H9 (cell line): ENCODE data around the gene CCDC154. TPM values are rescaled to one million over a fixed set of nuclear protein-coding genes. Genes with fewer than 3 reads are reported as not detected.
A peak's percentile ranks its signal among the peaks of the same experiment; 100 is the strongest.

Experiments used
- DNase-seq: peaks from one replicate; pipeline ENCODE4 v3.0.0-alpha.2; 2017
- H2AFZ ChIP-seq: one replicate; pipeline ENCODE4 v1.6.1; 2013; ENCODE audit warnings: mild to moderate bottlenecking, low read length, control low read depth, moderate library complexity
- H2AK5ac ChIP-seq: 2 replicates; pipeline ENCODE4 v1.6.1; 2013; ENCODE audit warnings: low read length, control low read depth, mixed read lengths; ENCODE audit not compliant: insufficient read length
- H2BK120ac ChIP-seq: one replicate; pipeline ENCODE4 v1.6.1; 2013; ENCODE audit warnings: low read depth, mild to moderate bottlenecking, low read length, control low read depth, inconsistent platforms; ENCODE audit not compliant: poor library complexity, severe bottlenecking
- H2BK12ac ChIP-seq: 2 replicates; pipeline ENCODE4 v1.6.1; 2013; ENCODE audit warnings: low read length, control low read depth, mixed read lengths, low read depth; ENCODE audit not compliant: insufficient read length
- H2BK15ac ChIP-seq: 2 replicates; pipeline ENCODE4 v1.6.1; 2013; ENCODE audit warnings: low read depth, low read length, control low read depth
- H2BK20ac ChIP-seq: one replicate; pipeline ENCODE4 v1.6.1; 2013; ENCODE audit warnings: low read depth, mild to moderate bottlenecking, low read length, control low read depth, inconsistent platforms; ENCODE audit not compliant: poor library complexity, severe bottlenecking
- H2BK5ac ChIP-seq: 2 replicates; pipeline ENCODE4 v1.6.1; 2013; ENCODE audit warnings: low read length, control low read depth, mixed read lengths; ENCODE audit not compliant: insufficient read length
- H3K14ac ChIP-seq: 2 replicates; pipeline ENCODE4 v1.6.1; 2013; ENCODE audit warnings: low read length, control low read depth; ENCODE audit not compliant: insufficient read depth
- H3K18ac ChIP-seq: 2 replicates; pipeline ENCODE4 v1.6.1; 2013; ENCODE audit warnings: low read depth, mild to moderate bottlenecking, mixed read lengths, low read length, control low read depth; ENCODE audit not compliant: insufficient read length
- H3K23ac ChIP-seq: 2 replicates; pipeline ENCODE4 v1.6.1; 2013; ENCODE audit warnings: low read length, control low read depth, mixed read lengths, low read depth; ENCODE audit not compliant: insufficient read length
- H3K23me2 ChIP-seq: 2 replicates; pipeline ENCODE4 v1.6.1; 2013; ENCODE audit warnings: low read depth, mild to moderate bottlenecking, mixed read lengths, low read length, control low read depth; ENCODE audit not compliant: insufficient read length, poor library complexity, severe bottlenecking
- H3K27ac ChIP-seq: 2 replicates; pipeline ENCODE4 v1.5.1; 2013; ENCODE audit warnings: low read length, control low read depth, mixed read lengths, low read depth; ENCODE audit not compliant: insufficient read length
- H3K27me3 ChIP-seq: 2 replicates; pipeline ENCODE4 v1.6.1; 2013; ENCODE audit warnings: low read length, control low read depth, inconsistent platforms; ENCODE audit not compliant: insufficient read depth
- H3K4ac ChIP-seq: 2 replicates; pipeline ENCODE4 v1.6.1; 2013; ENCODE audit warnings: low read depth, mild to moderate bottlenecking, control low read depth, inconsistent platforms, low read length, moderate library complexity
- H3K4me1 ChIP-seq: 2 replicates; pipeline ENCODE4 v1.6.1; 2013; ENCODE audit warnings: low read length, control low read depth, inconsistent platforms; ENCODE audit not compliant: insufficient read depth
- H3K4me2 ChIP-seq: 2 replicates; pipeline ENCODE4 v1.6.1; 2013; ENCODE audit warnings: low read length, control low read depth, mixed read lengths; ENCODE audit not compliant: insufficient read length, insufficient read depth
- H3K56ac ChIP-seq: 2 replicates; pipeline ENCODE4 v1.6.1; 2013; ENCODE audit warnings: low read depth, mild to moderate bottlenecking, mixed read lengths, low read length, control low read depth; ENCODE audit not compliant: insufficient read length
- H3K79me1 ChIP-seq: 2 replicates; pipeline ENCODE4 v1.6.1; 2013; ENCODE audit warnings: low read depth, mild to moderate bottlenecking, moderate library complexity, low read length, control low read depth, inconsistent platforms; ENCODE audit not compliant: insufficient read depth, poor library complexity, severe bottlenecking
- H3K79me2 ChIP-seq: 2 replicates; pipeline ENCODE4 v1.6.1; 2013; ENCODE audit warnings: low read length, control low read depth, inconsistent platforms; ENCODE audit not compliant: insufficient read depth
- H3K9ac ChIP-seq: 2 replicates; pipeline ENCODE4 v1.6.1; 2013; ENCODE audit warnings: low read length, control low read depth, mixed read lengths; ENCODE audit not compliant: insufficient read length; ENCODE audit errors: extremely low read depth
- H3K9me3 ChIP-seq: one replicate; pipeline ENCODE4 v1.6.1; 2013; ENCODE audit warnings: low read depth, low read length, inconsistent platforms; ENCODE audit not compliant: control insufficient read depth
- H3T11ph ChIP-seq: one replicate; pipeline ENCODE4 v1.6.1; 2013; ENCODE audit warnings: mild to moderate bottlenecking, low read length, control low read depth, inconsistent platforms
- H4K20me1 ChIP-seq: one replicate; pipeline ENCODE4 v1.6.1; 2013; ENCODE audit not compliant: control insufficient read depth, insufficient read length, insufficient read depth
- H4K5ac ChIP-seq: 2 replicates; pipeline ENCODE4 v1.6.1; 2013; ENCODE audit warnings: low read depth, mild to moderate bottlenecking, mixed read lengths, low read length, control low read depth; ENCODE audit not compliant: insufficient read length
- H4K8ac ChIP-seq: replicated peaks from 2 replicates; pipeline ENCODE4 v1.6.1; 2013; ENCODE audit warnings: low read length, control low read depth, mixed read lengths, low read depth; ENCODE audit not compliant: insufficient read length
- H4K91ac ChIP-seq: 2 replicates; pipeline ENCODE4 v1.6.1; 2013; ENCODE audit warnings: low read depth, mild to moderate bottlenecking, moderate library complexity, mixed read lengths, low read length, control low read depth; ENCODE audit not compliant: insufficient read length
- H3K27ac Mint-ChIP-seq, 3 experiments: 2 replicates in 2 of 3; 3 replicates in 1 of 3; pipeline ENCODE4 v1.8.0; 2020 to 2021; ENCODE audit warnings: mixed read lengths in 3 of 3, mild to moderate bottlenecking in 1 of 3, moderate library complexity in 1 of 3
- H3K27me3 Mint-ChIP-seq: 2 replicates; pipeline ENCODE4 v1.8.0; 2021; ENCODE audit warnings: low read depth, mild to moderate bottlenecking, moderate library complexity, mixed read lengths
- H3K36me3 Mint-ChIP-seq, 3 experiments: 2 replicates in 2 of 3; 3 replicates in 1 of 3; pipeline ENCODE4 v1.8.0; 2020 to 2021; ENCODE audit warnings: low read depth in 3 of 3, mixed read lengths in 3 of 3; ENCODE audit not compliant: insufficient read depth in 1 of 3
- H3K4me1 Mint-ChIP-seq, 2 experiments: 2 replicates each; pipeline ENCODE4 v1.8.0; 2020; ENCODE audit warnings: mixed read lengths in 2 of 2
- H3K4me3 Mint-ChIP-seq, 2 experiments: 2 replicates in 1 of 2; 3 replicates in 1 of 2; pipeline ENCODE4 v1.8.0; 2020 to 2021; ENCODE audit warnings: mild to moderate bottlenecking in 2 of 2, mixed read lengths in 2 of 2, moderate library complexity in 1 of 2
- H3K9me3 Mint-ChIP-seq, 2 experiments: 2 replicates in 1 of 2; 3 replicates in 1 of 2; pipeline ENCODE4 v1.8.0; 2020; ENCODE audit warnings: mild to moderate bottlenecking in 2 of 2, mixed read lengths in 2 of 2, moderate library complexity in 1 of 2
- WGBS: extraction: QIAGEN DNeasy Blood & Tissue Kit; methylation state at CpG from one replicate; pipeline ENCODE4 v1.1.7; 2013; ENCODE audit warnings: missing lambda C conversion rate, low lambda C conversion rate, mixed read lengths; ENCODE audit not compliant: insufficient read length; ENCODE audit errors: extremely low coverage; 5-methylcytosine and 5-hydroxymethylcytosine counted together
- total RNA-seq: library from RNA; stranded (reverse); gene quantifications from 2 replicates; pipeline ENCODE4 v1.2.1, GENCODE V29; 2021
- TF ChIP-seq, protein P1 (sequence below): fragments of 200-600 bp; sonication (generic); conservative IDR thresholded peaks from 3 replicates; pipeline ENCODE4 v1.8.0; 2021; ENCODE audit warnings: antibody characterized with exemption, mild to moderate bottlenecking

Gene CCDC154
- total RNA-seq, 1 experiment from 2014 or later, result 1.3 TPM

DNA sequence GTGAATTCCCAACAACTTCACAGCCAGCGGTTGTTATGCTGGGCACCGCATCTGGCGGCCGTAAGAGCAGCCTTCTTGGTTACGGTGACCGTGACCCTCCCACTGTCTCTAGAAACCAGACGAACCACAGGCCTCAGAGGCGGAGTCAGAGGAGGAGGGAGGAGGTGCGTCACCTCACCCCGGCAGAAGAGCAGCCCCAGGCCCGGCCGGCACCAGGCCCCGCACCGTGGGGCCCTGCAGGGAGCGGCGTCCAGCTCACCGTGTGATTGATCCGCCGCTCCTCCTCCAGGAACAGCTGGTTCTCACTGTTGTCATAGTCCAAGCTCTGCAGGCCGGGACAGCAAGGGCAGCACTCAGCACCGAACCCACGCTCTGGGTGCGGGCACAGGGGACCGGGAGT lies 16.8 kb upstream of the CCDC154 start:
- Histone ChIP-seq H4K8ac (no peak overlapping the region), H3T11ph (no peak overlapping the region), H2BK12ac (no peak overlapping the region), H3K79me1 (no peaks in the 10 kb centered on the region), H3K27ac (no peak overlapping the region), H4K91ac (no peak overlapping the region), H4K20me1 (no peaks in the 10 kb centered on the region), H2AK5ac (no peak overlapping the region), H3K9me3 (no peaks in the 10 kb centered on the region), H3K27me3 (no peaks in the 10 kb centered on the region), H3K4me2 (no peak overlapping the region), H2BK15ac (no peak overlapping the region), H3K23ac (no peak overlapping the region), H2BK20ac (no peak overlapping the region), H3K4ac (no peak overlapping the region), H3K4me1 (no peaks in the 10 kb centered on the region), H2BK5ac (no peak overlapping the region), H3K79me2 (no peaks in the 10 kb centered on the region), H4K5ac (no peak overlapping the region), H3K14ac (no peak overlapping the region), H3K23me2 (no peaks in the 10 kb centered on the region), H3K18ac (no peak overlapping the region), H2BK120ac (no peak overlapping the region), H3K56ac (no peak overlapping the region), H2AFZ (no peak overlapping the region), H3K9ac (no peak overlapping the region)
- H3K27ac Mint-ChIP-seq, result peak overlapping the region in 1 of 3 experiments; percentile 55; a peak in 1 of 7 replicates
- no peaks in the 10 kb centered on the region for H3K9me3 Mint-ChIP-seq
- TF ChIP-seq, protein P1, sequence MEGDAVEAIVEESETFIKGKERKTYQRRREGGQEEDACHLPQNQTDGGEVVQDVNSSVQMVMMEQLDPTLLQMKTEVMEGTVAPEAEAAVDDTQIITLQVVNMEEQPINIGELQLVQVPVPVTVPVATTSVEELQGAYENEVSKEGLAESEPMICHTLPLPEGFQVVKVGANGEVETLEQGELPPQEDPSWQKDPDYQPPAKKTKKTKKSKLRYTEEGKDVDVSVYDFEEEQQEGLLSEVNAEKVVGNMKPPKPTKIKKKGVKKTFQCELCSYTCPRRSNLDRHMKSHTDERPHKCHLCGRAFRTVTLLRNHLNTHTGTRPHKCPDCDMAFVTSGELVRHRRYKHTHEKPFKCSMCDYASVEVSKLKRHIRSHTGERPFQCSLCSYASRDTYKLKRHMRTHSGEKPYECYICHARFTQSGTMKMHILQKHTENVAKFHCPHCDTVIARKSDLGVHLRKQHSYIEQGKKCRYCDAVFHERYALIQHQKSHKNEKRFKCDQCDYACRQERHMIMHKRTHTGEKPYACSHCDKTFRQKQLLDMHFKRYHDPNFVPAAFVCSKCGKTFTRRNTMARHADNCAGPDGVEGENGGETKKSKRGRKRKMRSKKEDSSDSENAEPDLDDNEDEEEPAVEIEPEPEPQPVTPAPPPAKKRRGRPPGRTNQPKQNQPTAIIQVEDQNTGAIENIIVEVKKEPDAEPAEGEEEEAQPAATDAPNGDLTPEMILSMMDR, result no peak
- H3K4me1 Mint-ChIP-seq, result no peaks in the 10 kb centered on the region
- WGBS, result no CpG with 5 or more reads among the region's 24 CpGs
- H3K36me3 Mint-ChIP-seq, result peaks cover 2 to 25% (median 21%) of the 10 kb centered on the region in 3 experiments; a peak in 5 of 7 replicates
- no peaks in the 10 kb centered on the region for H3K27me3 Mint-ChIP-seq
- H3K4me3 Mint-ChIP-seq, result no peak overlapping the region
- no peak for DNase-seq
